Colonic mucosa (tissue), 4 donors: Measurements from ENCODE around the gene SCGB1C2. TPM values are rescaled to one million over a fixed set of nuclear protein-coding genes. Genes with fewer than 3 reads are reported as not detected.

Source experiments
- DNase-seq: peaks from one replicate; pipeline ENCODE4 v3.0.0-alpha.2; 2020
- H3K27ac ChIP-seq: fragments of 200-600 bp; one replicate; pipeline ENCODE4 v1.8.0; 2021
- H3K27me3 ChIP-seq: fragments of 200-600 bp; one replicate; pipeline ENCODE4 v1.8.0; 2021
- H3K36me3 ChIP-seq: fragments of 200-600 bp; one replicate; pipeline ENCODE4 v1.8.0; 2021
- H3K4me1 ChIP-seq: fragments of 200-600 bp; one replicate; pipeline ENCODE4 v1.8.0; 2021; ENCODE audit warnings: mild to moderate bottlenecking
- H3K4me3 ChIP-seq: fragments of 200-600 bp; one replicate; pipeline ENCODE4 v1.8.0; 2021
- H3K9ac ChIP-seq, 2 donors: one replicate each; pipeline ENCODE4 v1.7.0; 2013; ENCODE audit warnings: control low read depth in 2 of 2, low read depth in 2 of 2, low read length in 2 of 2
- H3K9me3 ChIP-seq: fragments of 200-600 bp; one replicate; pipeline ENCODE4 v1.8.0; 2021
- CTCF ChIP-seq: fragments of 200-600 bp; IDR thresholded peaks from one replicate; pipeline ENCODE4 v1.8.0; 2022; ENCODE audit warnings: antibody characterized with exemption, mild to moderate bottlenecking
- intact Hi-C: fragments of 100-400 bp; cut with DNase I; formaldehyde crosslinking; loops from one replicate; pipeline ENCODE4 v1.14.1; 2022
- total RNA-seq, 2 donors: library from RNA; stranded (reverse); fragmentation: NEBNext Ultra II Directional in 1 of 2; extraction: Animal tissue kit (Norgen Biotek cat#: 25700) in 1 of 2; gene quantifications; one replicate each; pipeline ENCODE4 v1.2.1, GENCODE V29; 2021
- donor health status: healthy.
- donor health status: DM: no; HTN: no; CAD: no.
- donor health status: DM: no; HTN: no; CAD: no.

SCGB1C2 gene
- total RNA-seq, 2 donors from 2014 or later: not detected

- no peak overlapping the region for H3K4me3 ChIP-seq
- no peaks in the 10 kb centered on the region for H3K4me1 ChIP-seq
- peaks cover 23% of the 10 kb centered on the region for H3K27me3 ChIP-seq
- H3K9ac ChIP-seq: no peak overlapping the region
- intact Hi-C loops: no loop called here
- no peaks in the 10 kb centered on the region for H3K9me3 ChIP-seq
- no peak for DNase-seq
- TF ChIP-seq CTCF: no peak
- no peak overlapping the region for H3K27ac ChIP-seq
- H3K36me3 ChIP-seq: no peaks in the 10 kb centered on the region
Observed at GRCh38 chr17:178292-179065, 41.1 kb downstream of the SCGB1C2 start.

- DNase-seq: no peak
- peaks cover 23% of the 10 kb centered on the region for H3K27me3 ChIP-seq
- H3K27ac ChIP-seq: no peak overlapping the region
- H3K4me3 ChIP-seq: no peak overlapping the region
- no peaks in the 10 kb centered on the region for H3K36me3 ChIP-seq
- no peak for TF ChIP-seq CTCF
- H3K4me1 ChIP-seq: no peaks in the 10 kb centered on the region
- intact Hi-C loops: no loop called here
- H3K9me3 ChIP-seq: no peaks in the 10 kb centered on the region
- no peak overlapping the region for H3K9ac ChIP-seq
Observed at GRCh38 chr17:179066-179432, 41.7 kb downstream of the SCGB1C2 start.

- DNase-seq: no peak
- Histone ChIP-seq H3K9me3 (no peaks in the 10 kb centered on the region), H3K4me1 (no peaks in the 10 kb centered on the region), H3K27ac (no peak overlapping the region), H3K4me3 (peak overlapping the region; percentile 34), H3K27me3 (peaks cover 23% of the 10 kb centered on the region), H3K9ac (no peak overlapping the region), H3K36me3 (no peaks in the 10 kb centered on the region)
- intact Hi-C loops: no loop called here
- no peak for TF ChIP-seq CTCF
Observed at GRCh38 chr17:179781-180380, 42.5 kb downstream of the SCGB1C2 start.

GRCh38 chr17:180381-181244 is 43.2 kb downstream of the SCGB1C2 start:
- Histone ChIP-seq H3K4me3 (peak overlapping the region; percentile 34), H3K9me3 (no peaks in the 10 kb centered on the region), H3K9ac (peak overlapping the region in 1 of 2 donors; percentile 35), H3K27me3 (peaks cover 23% of the 10 kb centered on the region), H3K27ac (no peak overlapping the region), H3K4me1 (no peaks in the 10 kb centered on the region), H3K36me3 (no peaks in the 10 kb centered on the region)
- DNase-seq: no peak
- intact Hi-C loops: no loop called here
- TF ChIP-seq CTCF: no peak

GRCh38 chr17:181245-182049 is 44.1 kb downstream of the SCGB1C2 start, which contains the start of gene DOC2B:
Gene DOC2B (minus strand): TSS chr17:181650. CDS start chr17:181479, 171 bp downstream.
- intact Hi-C loops: no loop called here
- H3K4me3 ChIP-seq: peak within 1 kb of the TSS; percentile 34
- TF ChIP-seq CTCF: no peak
- no peak within 1 kb of the TSS for H3K27ac ChIP-seq
- H3K9me3 ChIP-seq: no peaks in the 10 kb centered on the region
- H3K27me3 ChIP-seq: peaks cover 23% of the 10 kb centered on the region
- no peaks in the 10 kb centered on the region for H3K4me1 ChIP-seq
- H3K36me3 ChIP-seq: no peaks in the 10 kb centered on the region
- peak; percentile 38 for DNase-seq
- H3K9ac ChIP-seq: peak within 1 kb of the TSS in 1 of 2 donors; percentile 35
